K562 (cell line): ENCODE measurements around the gene ZNF181. TPM values are rescaled to one million over a fixed set of nuclear protein-coding genes. Genes with fewer than 3 reads are reported as not detected.

Source experiments
- ARID1B ChIP-seq: fragments of 450-650 bp; IDR thresholded peaks from 2 replicates; pipeline ENCODE4 v1.6.1; 2016; ENCODE audit warnings: antibody characterized with exemption, mild to moderate bottlenecking, inconsistent platforms
- CAMTA2 ChIP-seq: fragments of 250-450 bp; sonication (Bioruptor Pico); conservative IDR thresholded peaks from 2 replicates; pipeline ENCODE4 v1.5.1; 2022
- CBFA2T3 ChIP-seq: fragments of 450-650 bp; IDR thresholded peaks from 2 replicates; pipeline ENCODE4 v1.6.1; 2017
- MTA3 ChIP-seq: fragments of 450-650 bp; formaldehyde crosslinking; IDR thresholded peaks from 2 replicates; pipeline ENCODE4 v1.6.1; 2017; ENCODE audit warnings: mild to moderate bottlenecking, borderline replicate concordance
- MYBL2 ChIP-seq, 2 experiments: fragments of 450-650 bp in 1 of 2; sonication (generic) in 1 of 2; formaldehyde crosslinking in 1 of 2; IDR thresholded peaks; 2 replicates each; pipeline versions ENCODE4 v1.6.1 to v1.8.1; 2017 to 2022; ENCODE audit warnings: borderline replicate concordance in 1 of 2, inconsistent platforms in 1 of 2, low read depth in 1 of 2, mild to moderate bottlenecking in 1 of 2, missing genetic modification reagents in 1 of 2, moderate library complexity in 1 of 2
- NFIC ChIP-seq: fragments of 450-650 bp; IDR thresholded peaks from 2 replicates; pipeline ENCODE4 v1.6.1; 2017; ENCODE audit warnings: mild to moderate bottlenecking, inconsistent platforms
- NFIX ChIP-seq: fragments of 250-450 bp; sonication (Bioruptor Pico); IDR thresholded peaks from 2 replicates; pipeline ENCODE4 v1.4.0; 2020; ENCODE audit warnings: low read depth, mild to moderate bottlenecking, moderate library complexity
- NR2F6 ChIP-seq: fragments of 450-650 bp; formaldehyde crosslinking; IDR thresholded peaks from 2 replicates; pipeline ENCODE4 v1.4.0; 2020; ENCODE audit warnings: mild to moderate bottlenecking
- POLR2A ChIP-seq: fragments of 450-650 bp; conservative IDR thresholded peaks from 2 replicates; pipeline ENCODE4 v1.6.1; 2016
- POLR3A ChIP-seq: IDR thresholded peaks from 2 replicates; pipeline ENCODE4 v1.6.1; 2011; ENCODE audit warnings: borderline replicate concordance, mild to moderate bottlenecking, moderate library complexity; ENCODE audit not compliant: insufficient read length, insufficient read depth; ENCODE audit errors: extremely low read depth
- SAFB ChIP-seq: fragments of 200-400 bp; formaldehyde crosslinking; IDR thresholded peaks from 2 replicates; pipeline ENCODE4 v1.6.1; 2017; ENCODE audit warnings: low read depth, low read length, borderline replicate concordance
- SIX5 ChIP-seq, 2 experiments: IDR thresholded peaks; 2 replicates each; pipeline ENCODE4 v1.6.1; 2011; ENCODE audit warnings: low read length in 2 of 2, borderline replicate concordance in 1 of 2, low read depth in 1 of 2, mild to moderate bottlenecking in 1 of 2, moderate library complexity in 1 of 2; ENCODE audit not compliant: insufficient read depth in 1 of 2
- SMARCA4 ChIP-seq: fragments of 450-650 bp; IDR thresholded peaks from 2 replicates; pipeline ENCODE4 v1.6.1; 2016
- STAT5B ChIP-seq: fragments of 250-450 bp; sonication (Bioruptor Pico); IDR thresholded peaks from 2 replicates; pipeline ENCODE4 v1.8.0; 2021; ENCODE audit warnings: mild to moderate bottlenecking, inconsistent platforms
- TCF3 ChIP-seq: sonication (generic); formaldehyde crosslinking; IDR thresholded peaks from 2 replicates; pipeline ENCODE4 v1.4.0; 2020; ENCODE audit warnings: mild to moderate bottlenecking, missing genetic modification reagents
- ZBTB9 ChIP-seq: fragments of 450-650 bp; formaldehyde crosslinking; IDR thresholded peaks from 2 replicates; pipeline ENCODE4 v1.4.0; 2020; ENCODE audit warnings: mild to moderate bottlenecking, moderate library complexity
- ZNF282 ChIP-seq: sonication (generic); formaldehyde crosslinking; IDR thresholded peaks from 2 replicates; pipeline ENCODE4 v1.8.1; 2023; ENCODE audit warnings: missing genetic modification reagents
- ZNF316 ChIP-seq: fragments of 450-650 bp; IDR thresholded peaks from 2 replicates; pipeline ENCODE4 v1.6.1; 2016
- ZNF445 ChIP-seq: fragments of 250-450 bp; sonication (Bioruptor Pico); IDR thresholded peaks from 2 replicates; pipeline ENCODE4 v1.4.0; 2020; ENCODE audit warnings: low read depth, mild to moderate bottlenecking, moderate library complexity
- ZNF766 ChIP-seq: fragments of 200-800 bp; sonication (Bioruptor generic); conservative IDR thresholded peaks from 2 replicates; pipeline ENCODE4 v1.6.1; 2016; ENCODE audit warnings: missing genetic modification characterization, missing compliant biosample characterization
- ZSCAN29 ChIP-seq: fragments of 450-650 bp; IDR thresholded peaks from 2 replicates; pipeline ENCODE4 v1.6.1; 2017
- polyA plus RNA-seq, 8 experiments: library from polyadenylated mRNA; depleted of rRNA in 4 of 8; stranded (reverse) in 5 of 8; unstranded in 3 of 8; fragments of >200 nt; fragmentation: Nextera tagmentation in 2 of 8; fragmentation: Illumina TruSeq in 1 of 8; extraction: Ambion mirVana in 2 of 8; extraction: Trizol in 1 of 8; gene quantifications; 2 replicates each; pipeline versions ENCODE4 v1.2.1 to v1.2.3, GENCODE V29; 2011 to 2014; ENCODE audit warnings: inconsistent platforms in 1 of 8, missing spikeins in 1 of 8
- total RNA-seq, 7 experiments: library from RNA; depleted of rRNA in 6 of 7; stranded (reverse); fragments of >200 nt in 6 of 7; fragmentation: Illumina TruSeq in 2 of 7; extraction: Trizol in 2 of 7; gene quantifications; 2 replicates each; pipeline versions ENCODE4 v1.2.1 to v1.2.3, GENCODE V29; 2011 to 2021; ENCODE audit warnings: low replicate concordance in 1 of 7
- TF ChIP-seq, protein P1 (sequence below): fragments of 250-450 bp; sonication (Bioruptor Pico); IDR thresholded peaks from 2 replicates; pipeline ENCODE4 v1.5.0; 2021
- TF ChIP-seq, protein P2 (sequence below): sonication (generic); formaldehyde crosslinking; IDR thresholded peaks from 2 replicates; pipeline ENCODE4 v1.8.1; 2023; ENCODE audit warnings: mild to moderate bottlenecking, missing genetic modification reagents
- TF ChIP-seq, protein P3 (sequence below): fragments of 450-650 bp; formaldehyde crosslinking; IDR thresholded peaks from 2 replicates; pipeline ENCODE4 v1.4.0; 2022; ENCODE audit warnings: missing genetic modification characterization

The ZNF181 gene
- total and polyA plus RNA-seq, 9 of the 15 experiments (the other 6 are each of a cell fraction or from before 2014, with no cell fraction given): 4.3 to 20.3 (median 12.1) TPM

GRCh38 chr19:34688592-34688991 lies 45.5 kb upstream of the ZNF181 start (continued):
- TF ChIP-seq NR2F6 (CRISPR knock-in tag) (no peak), ZNF316 (no peak), TCF3 (CRISPR knock-in tag) (peak; percentile 22; the same call in 1 of the 2 replicates), SMARCA4 (no peak), ARID1B (0 out of 2 replicates have a peak, but pooled peaks have one; percentile 32), CAMTA2 (no peak), NFIX (CRISPR knock-in tag) (no peak), MYBL2 (IDR thresholded peaks at IDR 0.05; ENCODE audit: low read depth) (no peak), MYBL2 (CRISPR knock-in tag; IDR thresholded peaks at IDR 0.05; ENCODE audit: borderline replicate concordance) (no peak), MTA3 (no peak), ZSCAN29 (no peak), CBFA2T3 (peak; percentile 52), ZNF766 (no peak), NFIC (peak; percentile 5; the same call in 1 of the 2 replicates), ZBTB9 (CRISPR knock-in tag) (no peak), STAT5B (no peak), SIX5 (IDR thresholded peaks at IDR 0.05; ENCODE audit: borderline replicate concordance in 1 of 2, insufficient read depth in 1 of 2, low read depth in 1 of 2, low read length in 2 of 2) (no peak), ZNF445 (CRISPR knock-in tag) (no peak), POLR2A (no peak), SAFB (no peak), ZNF282 (no peak), POLR3A (no peak)
- TF ChIP-seq, protein P1, sequence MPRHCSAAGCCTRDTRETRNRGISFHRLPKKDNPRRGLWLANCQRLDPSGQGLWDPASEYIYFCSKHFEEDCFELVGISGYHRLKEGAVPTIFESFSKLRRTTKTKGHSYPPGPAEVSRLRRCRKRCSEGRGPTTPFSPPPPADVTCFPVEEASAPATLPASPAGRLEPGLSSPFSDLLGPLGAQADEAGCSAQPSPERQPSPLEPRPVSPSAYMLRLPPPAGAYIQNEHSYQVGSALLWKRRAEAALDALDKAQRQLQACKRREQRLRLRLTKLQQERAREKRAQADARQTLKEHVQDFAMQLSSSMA (CRISPR knock-in tag): no peak
- TF ChIP-seq, protein P2, sequence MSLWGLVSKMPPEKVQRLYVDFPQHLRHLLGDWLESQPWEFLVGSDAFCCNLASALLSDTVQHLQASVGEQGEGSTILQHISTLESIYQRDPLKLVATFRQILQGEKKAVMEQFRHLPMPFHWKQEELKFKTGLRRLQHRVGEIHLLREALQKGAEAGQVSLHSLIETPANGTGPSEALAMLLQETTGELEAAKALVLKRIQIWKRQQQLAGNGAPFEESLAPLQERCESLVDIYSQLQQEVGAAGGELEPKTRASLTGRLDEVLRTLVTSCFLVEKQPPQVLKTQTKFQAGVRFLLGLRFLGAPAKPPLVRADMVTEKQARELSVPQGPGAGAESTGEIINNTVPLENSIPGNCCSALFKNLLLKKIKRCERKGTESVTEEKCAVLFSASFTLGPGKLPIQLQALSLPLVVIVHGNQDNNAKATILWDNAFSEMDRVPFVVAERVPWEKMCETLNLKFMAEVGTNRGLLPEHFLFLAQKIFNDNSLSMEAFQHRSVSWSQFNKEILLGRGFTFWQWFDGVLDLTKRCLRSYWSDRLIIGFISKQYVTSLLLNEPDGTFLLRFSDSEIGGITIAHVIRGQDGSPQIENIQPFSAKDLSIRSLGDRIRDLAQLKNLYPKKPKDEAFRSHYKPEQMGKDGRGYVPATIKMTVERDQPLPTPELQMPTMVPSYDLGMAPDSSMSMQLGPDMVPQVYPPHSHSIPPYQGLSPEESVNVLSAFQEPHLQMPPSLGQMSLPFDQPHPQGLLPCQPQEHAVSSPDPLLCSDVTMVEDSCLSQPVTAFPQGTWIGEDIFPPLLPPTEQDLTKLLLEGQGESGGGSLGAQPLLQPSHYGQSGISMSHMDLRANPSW (CRISPR knock-in tag): no peak
- TF ChIP-seq, protein P3, sequence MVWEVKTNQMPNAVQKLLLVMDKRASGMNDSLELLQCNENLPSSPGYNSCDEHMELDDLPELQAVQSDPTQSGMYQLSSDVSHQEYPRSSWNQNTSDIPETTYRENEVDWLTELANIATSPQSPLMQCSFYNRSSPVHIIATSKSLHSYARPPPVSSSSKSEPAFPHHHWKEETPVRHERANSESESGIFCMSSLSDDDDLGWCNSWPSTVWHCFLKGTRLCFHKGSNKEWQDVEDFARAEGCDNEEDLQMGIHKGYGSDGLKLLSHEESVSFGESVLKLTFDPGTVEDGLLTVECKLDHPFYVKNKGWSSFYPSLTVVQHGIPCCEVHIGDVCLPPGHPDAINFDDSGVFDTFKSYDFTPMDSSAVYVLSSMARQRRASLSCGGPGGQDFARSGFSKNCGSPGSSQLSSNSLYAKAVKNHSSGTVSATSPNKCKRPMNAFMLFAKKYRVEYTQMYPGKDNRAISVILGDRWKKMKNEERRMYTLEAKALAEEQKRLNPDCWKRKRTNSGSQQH (CRISPR knock-in tag): no peak
